K562 (cell line): ENCODE measurements around the gene HADH. TPM values are rescaled to one million over a fixed set of nuclear protein-coding genes. Genes with fewer than 3 reads are reported as not detected.

Experiments
- ATAC-seq: fragments of 200-7000 bp; cut with Tn5 transposase; 3 replicates; pipeline ENCODE4 v1.9.1; 2020; ENCODE audit warnings: moderate library complexity
- BruUV-seq: library from RNA; stranded (reverse); fragments of 400-500 nt; replicated peaks from 2 replicates; lab custom pipeline; 2021; lab: Mats Ljungman, UMichigan
- CTCF ChIA-PET: fragments of 300-600 bp; formaldehyde crosslinking; extraction: SDS; loops from one replicate; lab custom pipeline; 2021; ENCODE audit warnings: low intra/inter-chr PET ratio; lab: Yijun Ruan, JAX
- POLR2A ChIA-PET: fragments of 300-600, 350-650 bp; sonication (Branson Sonifier 250); formaldehyde crosslinking; extraction: SDS; loops from one replicate; lab custom pipeline; 2021; ENCODE audit warnings: antibody characterized with exemption, inconsistent platforms; lab: Yijun Ruan, JAX
- DNase-seq, 4 experiments: peaks; one replicate each; pipeline versions ENCODE4 v3.0.0 to v3.0.0-alpha.2; 2011 to 2018; ENCODE audit warnings: low spot score in 3 of 4, mixed read lengths in 3 of 4; ENCODE audit errors: extremely low read depth in 1 of 4
- FAIRE-seq: peaks from 2 replicates; lab custom pipeline; 2011; peaks lifted over from hg19 to GRCh38; lab: Jason Lieb, UNC
- H2AFZ ChIP-seq: 2 replicates; pipeline ENCODE4 v1.6.0; 2011; ENCODE audit warnings: low read depth, low read length, control low read depth, inconsistent platforms
- H3K27ac ChIP-seq: fragments of 200-600 bp; 3 replicates; pipeline ENCODE4 v1.8.0; 2011; ENCODE audit warnings: low read depth, mild to moderate bottlenecking, control low read depth, inconsistent platforms, low read length, moderate library complexity, mixed read lengths; ENCODE audit errors: extremely low read depth
- H3K27me3 ChIP-seq, 2 experiments: fragments of 300-600 bp in 1 of 2; 2 replicates in 1 of 2; 3 replicates in 1 of 2; pipeline versions ENCODE4 v1.6.0 to v1.8.0; 2011; ENCODE audit warnings: inconsistent platforms in 2 of 2, low read length in 2 of 2, mild to moderate bottlenecking in 1 of 2, mixed read lengths in 1 of 2, moderate library complexity in 1 of 2; ENCODE audit not compliant: control insufficient read depth in 2 of 2, insufficient read depth in 2 of 2
- H3K36me3 ChIP-seq: fragments of 300-600 bp; 3 replicates; pipeline ENCODE4 v1.8.0; 2011; ENCODE audit warnings: mild to moderate bottlenecking, low read length, inconsistent platforms; ENCODE audit not compliant: control insufficient read depth, insufficient read depth
- H3K4me1 ChIP-seq, 2 experiments: fragments of 200-600 bp in 1 of 2; replicated peaks in 1 of 2; 2 replicates in 1 of 2; 3 replicates in 1 of 2; pipeline versions ENCODE4 v1.5.1 to v1.8.0; 2011; ENCODE audit warnings: inconsistent platforms in 2 of 2, low read length in 2 of 2, mild to moderate bottlenecking in 1 of 2, mixed read lengths in 1 of 2, moderate library complexity in 1 of 2; ENCODE audit not compliant: control insufficient read depth in 2 of 2, insufficient read depth in 2 of 2
- H3K4me2 ChIP-seq: 2 replicates; pipeline ENCODE4 v1.6.1; 2011; ENCODE audit warnings: low read length, control low read depth, inconsistent platforms, mixed read lengths; ENCODE audit not compliant: insufficient read depth
- H3K4me3 ChIP-seq: fragments of 200-600 bp; sonication (generic), shearing (Covaris generic); 2 replicates; pipeline ENCODE4 v1.5.1; 2016; ENCODE audit warnings: control low read depth, inconsistent platforms
- H3K79me2 ChIP-seq: fragments of 200-600 bp; 3 replicates; pipeline ENCODE4 v1.8.0; 2011; ENCODE audit warnings: low read length, inconsistent platforms; ENCODE audit not compliant: control insufficient read depth, insufficient read depth
- H3K9ac ChIP-seq, 2 experiments: 2 replicates each; pipeline versions ENCODE4 v1.6.0 to v1.6.1; 2011; ENCODE audit warnings: low read depth in 2 of 2, low read length in 2 of 2, control low read depth in 1 of 2, inconsistent platforms in 1 of 2, mild to moderate bottlenecking in 1 of 2, mixed read lengths in 1 of 2; ENCODE audit not compliant: insufficient read depth in 1 of 2
- H3K9me1 ChIP-seq: one replicate; pipeline ENCODE4 v1.6.0; 2011; ENCODE audit warnings: inconsistent platforms, mild to moderate bottlenecking, low read length, moderate library complexity; ENCODE audit not compliant: control insufficient read depth, insufficient read depth
- H3K9me3 ChIP-seq: replicated peaks from 2 replicates; pipeline ENCODE4 v1.5.1; 2011; ENCODE audit warnings: low read depth, low read length, inconsistent platforms; ENCODE audit not compliant: control insufficient read depth, insufficient read depth
- H4K20me1 ChIP-seq: replicated peaks from 2 replicates; pipeline ENCODE4 v1.6.1; 2011; ENCODE audit warnings: low read length, inconsistent platforms, mixed read lengths; ENCODE audit not compliant: control insufficient read depth, insufficient read depth
- FOXJ2 ChIP-seq: fragments of 200-800 bp; sonication (Bioruptor generic); IDR thresholded peaks from 2 replicates; pipeline ENCODE4 v1.6.1; 2016; ENCODE audit warnings: missing genetic modification characterization, missing compliant biosample characterization
- HMGN3 ChIP-seq: IDR thresholded peaks from 2 replicates; pipeline ENCODE4 v1.6.1; 2011; ENCODE audit warnings: borderline replicate concordance, low read depth, mild to moderate bottlenecking, mixed read lengths, low read length; ENCODE audit not compliant: insufficient read length; ENCODE audit errors: extremely low read depth
- POU5F1 ChIP-seq: fragments of 150-350 bp; IDR thresholded peaks from 2 replicates; pipeline ENCODE4 v1.6.1; 2014; ENCODE audit warnings: borderline replicate concordance, low read length, low read depth, mild to moderate bottlenecking; ENCODE audit not compliant: partially characterized antibody
- TAL1 ChIP-seq: fragments of 450-650 bp; IDR thresholded peaks from 2 replicates; pipeline ENCODE4 v1.6.1; 2016; ENCODE audit warnings: mild to moderate bottlenecking
- whole genome bisulfite sequencing: fragments of 100-300 bp; shearing (Covaris generic); methylation state at CpG from one replicate; pipeline ENCODE4 v1.1.6; 2016; ENCODE audit warnings: low coverage, mixed read lengths; ENCODE audit not compliant: insufficient coverage; ENCODE audit errors: missing lambda C conversion rate; 5-methylcytosine and 5-hydroxymethylcytosine counted together
- in situ Hi-C: fragments of 300-500 bp; cut with MboI; formaldehyde crosslinking; loops from 4 replicates; pipeline ENCODE4 v1.15.0; 2018; ENCODE audit warnings: inconsistent platforms, mixed read lengths
- intact Hi-C: fragments of 100-400 bp; cut with micrococcal nuclease; formaldehyde crosslinking; loops from 2 replicates; pipeline ENCODE4 v1.14.2; 2022
- polyA plus RNA-seq, 8 experiments: library from polyadenylated mRNA; depleted of rRNA in 4 of 8; stranded (reverse) in 5 of 8; unstranded in 3 of 8; fragments of >200 nt; fragmentation: Nextera tagmentation in 2 of 8; fragmentation: Illumina TruSeq in 1 of 8; extraction: Ambion mirVana in 2 of 8; extraction: Trizol in 1 of 8; gene quantifications; 2 replicates each; pipeline versions ENCODE4 v1.2.1 to v1.2.3, GENCODE V29; 2011 to 2014; ENCODE audit warnings: inconsistent platforms in 1 of 8, missing spikeins in 1 of 8
- total RNA-seq, 7 experiments: library from RNA; depleted of rRNA in 6 of 7; stranded (reverse); fragments of >200 nt in 6 of 7; fragmentation: Illumina TruSeq in 2 of 7; extraction: Trizol in 2 of 7; gene quantifications; 2 replicates each; pipeline versions ENCODE4 v1.2.1 to v1.2.3, GENCODE V29; 2011 to 2021; ENCODE audit warnings: low replicate concordance in 1 of 7
- TF ChIP-seq, protein P1 (sequence below): fragments of 450-650 bp; IDR thresholded peaks from 2 replicates; pipeline ENCODE4 v1.6.1; 2016; ENCODE audit warnings: mild to moderate bottlenecking
- TF ChIP-seq, protein P2 (sequence below): sonication (generic); formaldehyde crosslinking; IDR thresholded peaks from 2 replicates; pipeline ENCODE4 v1.8.0; 2022; ENCODE audit warnings: mild to moderate bottlenecking, low read depth, missing genetic modification reagents

HADH gene
- total and polyA plus RNA-seq, 9 of the 15 experiments (the other 6 are each of a cell fraction or from before 2014, with no cell fraction given) = 9.4 to 73.3 (median 32.8) TPM

DNA sequence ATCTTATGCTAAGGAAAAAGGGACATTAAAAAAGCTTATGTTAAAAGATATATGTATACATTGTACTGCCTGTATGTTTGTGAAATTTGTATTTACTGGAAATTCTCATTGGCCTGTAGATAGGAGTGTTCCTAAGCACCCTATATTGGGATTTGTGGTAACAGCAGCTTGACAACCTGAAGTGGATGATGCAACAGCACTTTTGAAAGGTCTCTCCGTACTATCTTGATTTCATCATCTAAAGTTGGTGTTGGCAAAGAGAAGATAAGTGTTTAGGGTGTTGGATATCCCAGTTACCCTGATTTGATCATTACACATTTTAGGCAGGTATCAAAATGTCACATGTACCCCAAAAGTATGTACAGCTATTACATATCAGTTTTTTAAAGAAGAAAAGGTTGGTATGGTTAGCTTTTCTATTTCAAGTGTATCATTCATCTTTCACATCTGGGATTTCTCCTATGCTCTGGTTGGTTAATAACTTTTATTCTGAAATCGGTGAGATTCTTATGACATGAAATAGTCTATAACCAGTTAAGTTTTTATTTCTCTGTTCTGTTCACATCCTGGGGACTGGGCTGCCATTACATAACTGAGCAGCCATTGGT is 10.3 kb downstream of the HADH start (continued):
- no peak for TF ChIP-seq POU5F1
- no peak for TF ChIP-seq HMGN3
- peak; percentile 14; the same call in 1 of the 2 replicates for TF ChIP-seq TAL1

DNA sequence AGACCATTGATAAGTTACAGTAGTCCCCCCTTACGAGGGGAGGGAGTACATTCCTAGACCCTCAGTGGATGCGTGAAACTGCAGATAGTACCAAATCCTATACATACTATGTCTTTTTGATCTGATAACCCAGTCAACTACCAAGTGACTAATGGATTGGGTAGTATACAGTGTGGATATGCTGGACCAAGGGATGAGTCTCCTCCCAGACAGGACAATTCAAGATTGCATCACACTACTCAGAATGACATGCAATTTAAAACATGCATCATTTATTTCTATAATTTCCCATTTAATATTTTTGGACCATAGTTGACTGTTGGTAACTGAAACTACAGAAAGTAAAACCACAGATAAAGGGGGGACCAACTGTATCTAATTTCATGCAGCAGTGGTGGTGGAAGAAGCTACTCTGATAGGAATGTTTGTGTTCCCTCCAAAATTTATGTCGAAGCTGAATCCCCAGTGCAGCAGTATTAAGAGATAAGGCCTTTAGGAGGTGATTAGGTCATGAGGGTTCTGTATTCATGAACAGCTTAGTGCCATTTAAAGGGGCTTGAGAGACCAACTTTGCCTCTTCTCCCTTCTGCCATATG is 11.9 kb downstream of the HADH start:
- Histone ChIP-seq H3K9ac (no peak overlapping the region), H3K4me2 (no peak overlapping the region), H3K4me1 (peaks cover 0 to 38% of the 10 kb centered on the region in 2 experiments; a peak in 3 of 5 replicates), H3K27ac (no peak overlapping the region), H4K20me1 (no peaks in the 10 kb centered on the region), H3K9me3 (no peaks in the 10 kb centered on the region), H3K36me3 (peaks cover 26% of the 10 kb centered on the region), H2AFZ (no peak overlapping the region), H3K27me3 (no peaks in the 10 kb centered on the region), H3K9me1 (no peaks in the 10 kb centered on the region), H3K4me3 (no peak overlapping the region), H3K79me2 (peaks cover 23% of the 10 kb centered on the region; the same call in 2 of the 3 replicates)
- in situ Hi-C loops (no loop called here), intact Hi-C loops (no loop called here)
- peak; percentile 59 for ATAC-seq
- CTCF ChIA-PET = no interaction called here
- DNase-seq = no peak
- no TSS peak for BruUV-seq
- 44% methylated on average over 3 of the region's 3 CpGs for WGBS
- no peak for FAIRE-seq
- POLR2A ChIA-PET = interaction anchor here (1.1 kb wide), 1 partner anchor 12 kb away, joined by 3 read pairs; no protein-coding TSS in a partner anchor
- TF ChIP-seq, protein P1, sequence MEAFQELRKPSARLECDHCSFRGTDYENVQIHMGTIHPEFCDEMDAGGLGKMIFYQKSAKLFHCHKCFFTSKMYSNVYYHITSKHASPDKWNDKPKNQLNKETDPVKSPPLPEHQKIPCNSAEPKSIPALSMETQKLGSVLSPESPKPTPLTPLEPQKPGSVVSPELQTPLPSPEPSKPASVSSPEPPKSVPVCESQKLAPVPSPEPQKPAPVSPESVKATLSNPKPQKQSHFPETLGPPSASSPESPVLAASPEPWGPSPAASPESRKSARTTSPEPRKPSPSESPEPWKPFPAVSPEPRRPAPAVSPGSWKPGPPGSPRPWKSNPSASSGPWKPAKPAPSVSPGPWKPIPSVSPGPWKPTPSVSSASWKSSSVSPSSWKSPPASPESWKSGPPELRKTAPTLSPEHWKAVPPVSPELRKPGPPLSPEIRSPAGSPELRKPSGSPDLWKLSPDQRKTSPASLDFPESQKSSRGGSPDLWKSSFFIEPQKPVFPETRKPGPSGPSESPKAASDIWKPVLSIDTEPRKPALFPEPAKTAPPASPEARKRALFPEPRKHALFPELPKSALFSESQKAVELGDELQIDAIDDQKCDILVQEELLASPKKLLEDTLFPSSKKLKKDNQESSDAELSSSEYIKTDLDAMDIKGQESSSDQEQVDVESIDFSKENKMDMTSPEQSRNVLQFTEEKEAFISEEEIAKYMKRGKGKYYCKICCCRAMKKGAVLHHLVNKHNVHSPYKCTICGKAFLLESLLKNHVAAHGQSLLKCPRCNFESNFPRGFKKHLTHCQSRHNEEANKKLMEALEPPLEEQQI = no peak
- 0 out of 2 replicates have a peak, but pooled peaks have one; percentile 16 for TF ChIP-seq FOXJ2 (tag)
- TF ChIP-seq, protein P2, sequence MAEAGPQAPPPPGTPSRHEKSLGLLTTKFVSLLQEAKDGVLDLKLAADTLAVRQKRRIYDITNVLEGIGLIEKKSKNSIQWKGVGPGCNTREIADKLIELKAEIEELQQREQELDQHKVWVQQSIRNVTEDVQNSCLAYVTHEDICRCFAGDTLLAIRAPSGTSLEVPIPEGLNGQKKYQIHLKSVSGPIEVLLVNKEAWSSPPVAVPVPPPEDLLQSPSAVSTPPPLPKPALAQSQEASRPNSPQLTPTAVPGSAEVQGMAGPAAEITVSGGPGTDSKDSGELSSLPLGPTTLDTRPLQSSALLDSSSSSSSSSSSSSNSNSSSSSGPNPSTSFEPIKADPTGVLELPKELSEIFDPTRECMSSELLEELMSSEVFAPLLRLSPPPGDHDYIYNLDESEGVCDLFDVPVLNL (CRISPR knock-in tag) = no peak
